Stimulated activated CD4-positive, alpha-beta T cell treated with anti-CD3 and anti-CD28 coated beads, TNF-alpha, amount 100 ng/mL, for 1 hour (primary cell): Measurements from ENCODE around the gene TMEM86A.
A peak's percentile ranks its signal among the peaks of the same experiment; 100 is the strongest.

Experiments
- DNase-seq, 3 donors: peaks; one replicate each; pipeline ENCODE4 v3.0.0-alpha.2; 2020; ENCODE audit warnings: low read depth in 3 of 3, low spot score in 1 of 3

The TMEM86A gene

GRCh38 chr11:18722293-18722637 is 23.7 kb downstream of the TMEM86A start:
- no peak for DNase-seq

DNA sequence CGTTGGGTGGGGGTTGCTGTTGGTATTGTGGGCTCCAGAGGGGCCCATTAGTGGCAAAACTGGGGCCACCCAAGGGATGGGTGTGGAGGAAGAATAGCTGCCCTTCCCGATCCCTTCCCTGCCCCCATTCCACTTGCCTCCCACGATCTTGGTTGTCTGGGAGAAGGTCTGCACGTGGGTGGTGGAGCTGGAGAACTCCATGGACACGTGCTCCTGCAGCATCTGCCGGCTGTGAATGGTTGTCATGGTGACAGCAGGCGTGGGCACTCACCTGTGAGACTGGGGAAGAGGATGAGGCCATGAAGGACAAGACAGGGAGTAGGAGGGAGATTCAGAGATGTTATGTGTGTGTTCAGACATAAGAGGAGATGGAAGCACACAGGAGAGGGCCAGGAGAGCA is 25.4 kb downstream of the TMEM86A start:
- DNase-seq: no peak

DNA sequence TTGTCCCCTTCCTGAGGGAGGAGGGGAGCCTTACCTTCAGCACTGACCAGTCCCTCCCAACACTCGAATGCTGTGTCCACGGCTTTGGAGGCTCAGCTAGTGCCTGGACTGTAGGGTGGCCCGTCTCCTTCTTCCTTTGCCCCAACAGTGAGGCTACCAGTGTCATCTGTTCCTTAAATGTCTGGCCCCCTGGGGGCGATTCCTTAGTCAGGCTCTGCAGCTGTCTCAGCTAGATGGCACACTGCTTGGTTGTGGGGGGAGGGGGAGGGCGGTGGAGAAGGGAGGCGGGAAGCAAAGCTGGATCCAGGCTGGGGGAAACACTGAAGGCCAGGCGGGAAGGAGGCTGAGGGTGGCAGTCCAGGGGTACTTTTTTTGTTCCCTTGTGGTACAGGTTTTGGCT is 27.5 kb downstream of the TMEM86A start, which contains the start of gene IGSF22:
TSS of gene IGSF22 (minus strand) at position 149 of the 400 bp plus-strand sequence. CDS start 1,952 bp downstream, outside the sequence.
- DNase-seq: no peak

GRCh38 chr11:18727479-18728236 is 29.1 kb downstream of the TMEM86A start:
- DNase-seq: peak in 2 of 3 donors; percentile 14 to 29

- DNase-seq: no peak
Observed at GRCh38 chr11:18728658-18729057, 30.1 kb downstream of the TMEM86A start.

DNA sequence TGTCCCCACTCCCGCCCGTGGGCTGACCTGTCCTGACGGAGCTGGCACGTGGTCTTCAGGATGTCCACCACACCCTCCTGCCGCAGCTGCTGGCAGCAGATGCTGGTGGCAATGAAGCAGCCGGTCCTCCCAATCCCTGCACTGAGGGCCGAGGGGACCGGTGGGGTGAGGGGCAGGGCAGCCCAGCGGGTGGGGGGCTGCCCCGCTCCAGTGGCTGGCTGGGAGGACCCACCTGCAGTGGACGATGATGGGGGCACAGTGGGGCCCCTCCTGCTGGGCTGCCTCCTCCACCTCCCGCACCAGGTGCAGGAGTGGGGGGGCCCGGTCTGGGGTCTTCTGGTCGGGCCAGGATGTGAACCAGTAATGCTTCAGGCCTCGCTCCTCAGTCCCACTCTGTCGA is 30.8 kb downstream of the TMEM86A start:
- no peak for DNase-seq

GRCh38 chr11:18730020-18730419 is 31.4 kb downstream of the TMEM86A start:
- no peak for DNase-seq

- no peak for DNase-seq
Observed at GRCh38 chr11:18731441-18731840, 32.9 kb downstream of the TMEM86A start.

DNA sequence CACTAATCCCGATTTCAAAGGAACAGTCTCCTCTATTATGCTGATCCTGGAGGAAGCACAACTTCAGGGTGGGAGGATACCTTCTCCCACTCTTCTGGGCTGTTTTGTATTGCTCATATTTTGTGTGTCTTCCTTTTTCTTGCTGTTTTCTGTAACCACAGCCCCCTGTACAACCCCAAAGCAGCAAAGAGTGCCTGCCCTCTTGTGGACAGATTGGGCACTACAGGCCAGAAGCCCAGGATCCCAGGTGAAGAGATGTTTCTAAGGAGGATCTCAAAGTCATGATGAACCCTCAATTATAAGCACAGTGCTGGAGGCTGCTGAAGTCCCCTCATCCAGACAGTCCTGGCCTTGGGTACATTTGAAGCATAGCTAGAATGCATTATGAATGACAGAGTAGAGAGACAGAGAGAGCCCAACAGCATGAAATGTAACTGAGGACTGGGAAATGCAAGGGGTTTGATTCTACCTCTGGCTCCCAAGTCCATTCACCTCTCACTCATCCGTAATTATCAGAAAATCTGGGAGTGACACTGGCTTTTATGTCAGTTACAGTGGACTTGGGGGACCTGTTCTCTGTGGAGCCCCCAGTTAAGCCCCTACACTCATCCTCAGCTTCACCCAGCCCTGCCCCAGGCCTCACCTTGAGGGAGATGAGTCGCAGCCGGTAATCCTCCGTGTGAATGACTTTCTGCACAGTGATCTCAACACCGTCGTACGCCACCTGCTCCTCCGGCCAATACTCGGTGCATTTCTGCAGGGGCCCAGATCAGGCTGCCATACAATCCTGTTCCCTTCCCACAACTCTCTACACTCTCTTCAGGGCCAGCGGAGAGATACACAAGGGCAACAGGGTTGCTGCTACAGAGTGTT is 33.6 kb downstream of the TMEM86A start:
- DNase-seq: peak in 2 of 3 donors; percentile 50 to 65

DNA sequence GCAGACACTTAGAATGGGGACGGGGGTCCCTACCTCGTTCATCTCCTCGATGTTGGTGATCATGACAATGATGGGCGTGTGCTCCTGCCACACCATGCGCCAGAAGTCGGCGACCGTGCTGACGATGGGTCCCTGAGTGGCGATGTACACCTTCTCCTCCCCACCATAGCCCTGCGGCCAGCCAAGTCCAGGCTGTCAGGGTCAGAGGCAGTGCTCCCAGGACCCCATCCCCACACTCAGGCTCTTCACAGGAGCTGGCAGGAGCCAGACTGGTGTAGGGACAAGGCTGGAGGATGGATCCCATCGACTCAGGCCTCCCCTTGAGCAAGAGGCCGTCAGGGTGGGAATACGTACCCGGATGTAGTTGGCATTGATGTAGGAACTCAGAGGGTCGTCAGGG is 34.6 kb downstream of the TMEM86A start:
- no peak for DNase-seq

DNA sequence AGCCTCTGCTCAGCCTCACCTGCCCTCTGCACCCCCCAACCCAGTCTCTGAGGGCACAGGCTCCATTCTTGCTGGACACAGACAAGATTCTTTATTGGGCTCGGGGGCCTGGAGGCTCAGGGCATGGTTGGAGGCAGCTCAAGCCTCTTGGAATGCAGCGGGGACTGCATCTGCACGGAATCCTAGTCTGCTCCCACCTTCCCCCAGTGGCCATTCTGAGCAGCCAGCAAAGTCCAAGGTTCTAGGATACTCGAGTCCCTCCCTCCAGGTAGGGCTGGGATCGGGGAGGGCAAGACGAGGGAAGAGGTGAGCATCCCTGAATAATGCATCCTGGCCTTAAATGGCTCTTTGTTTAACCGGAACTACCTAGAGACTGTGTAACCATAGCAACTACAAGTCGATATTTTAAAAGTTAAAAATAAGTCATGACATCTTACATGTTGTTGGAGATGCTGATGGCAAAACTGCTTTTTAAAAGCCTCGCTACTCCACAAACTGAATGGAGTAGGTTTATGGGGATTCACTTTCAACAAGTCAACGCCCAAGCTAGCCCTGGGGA is 38.1 kb downstream of the TMEM86A start:
- no peak for DNase-seq

DNA sequence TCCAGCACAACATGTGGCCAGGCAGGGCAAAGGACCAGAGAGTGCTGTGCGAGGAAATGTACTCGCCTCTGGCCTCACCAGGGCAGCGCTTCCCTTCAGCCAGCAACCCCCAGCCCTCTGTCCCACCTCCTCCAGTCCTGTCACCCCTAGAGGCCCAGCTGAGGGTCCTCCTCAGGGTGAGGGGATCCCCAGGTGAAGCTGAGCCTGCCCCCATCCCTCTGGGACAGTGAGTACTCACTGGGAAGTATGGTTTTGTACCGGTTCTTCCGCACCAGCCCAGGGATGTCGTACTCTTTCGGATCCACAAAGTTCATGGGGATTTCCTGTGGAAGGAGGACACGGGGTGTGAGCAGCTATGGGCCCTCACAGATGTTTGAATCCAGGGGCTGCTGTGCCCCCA is 39.1 kb downstream of the TMEM86A start:
- no peak for DNase-seq

DNA sequence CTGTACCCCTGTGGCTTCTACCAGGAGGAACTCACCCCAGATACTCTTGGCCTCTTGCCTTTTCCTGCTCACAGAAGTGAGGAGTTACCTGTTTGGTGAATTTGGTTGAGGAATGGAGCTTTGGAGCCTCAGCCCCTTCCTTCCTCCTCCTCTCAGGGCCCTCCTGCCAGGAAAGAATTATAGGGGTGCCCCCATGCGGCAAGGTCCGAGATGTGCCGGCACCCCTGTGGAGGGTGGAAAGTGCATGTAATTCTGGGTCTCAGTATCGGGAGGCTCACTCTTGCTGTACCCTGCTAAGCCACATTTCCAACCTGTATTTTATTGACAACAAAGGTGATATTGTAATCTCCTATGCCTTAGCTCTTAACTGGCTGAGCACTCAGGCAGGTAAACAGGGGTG is 41.1 kb downstream of the TMEM86A start:
- no peak for DNase-seq

- DNase-seq: no peak
Observed at GRCh38 chr11:18741783-18742182, 43.2 kb downstream of the TMEM86A start.

GRCh38 chr11:18743365-18743764 is 44.8 kb downstream of the TMEM86A start:
- DNase-seq: no peak

DNA sequence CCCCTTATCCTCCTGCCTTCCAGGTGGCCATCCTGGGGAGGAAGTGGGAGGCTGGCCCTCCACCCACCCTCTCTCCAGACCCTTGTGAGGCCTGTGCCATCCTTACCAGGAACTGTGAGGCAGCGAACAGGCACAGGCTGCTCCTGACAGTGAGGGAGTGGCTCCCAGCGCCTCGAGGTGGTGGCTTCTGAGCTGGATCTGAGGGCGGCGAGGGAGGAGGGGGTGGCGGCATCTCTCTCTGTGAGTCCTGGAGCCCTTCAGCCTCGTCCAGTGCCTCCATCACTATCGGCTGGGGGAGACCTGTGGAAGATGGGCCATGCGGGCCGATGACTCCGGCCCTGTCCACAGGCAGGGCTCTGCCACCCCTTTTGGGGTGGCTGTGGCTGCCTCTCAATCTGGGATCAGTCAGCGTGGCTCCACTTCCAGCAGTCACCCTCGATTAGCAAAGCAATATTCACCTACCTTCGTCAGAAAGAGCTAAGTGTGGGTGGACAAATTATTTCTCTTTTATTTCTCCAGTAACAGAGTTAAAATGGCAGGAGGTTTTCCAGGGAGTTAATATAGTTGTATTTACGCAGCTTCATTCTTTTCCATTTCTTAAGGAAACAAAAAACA is 45.4 kb downstream of the TMEM86A start:
- no peak for DNase-seq

DNA sequence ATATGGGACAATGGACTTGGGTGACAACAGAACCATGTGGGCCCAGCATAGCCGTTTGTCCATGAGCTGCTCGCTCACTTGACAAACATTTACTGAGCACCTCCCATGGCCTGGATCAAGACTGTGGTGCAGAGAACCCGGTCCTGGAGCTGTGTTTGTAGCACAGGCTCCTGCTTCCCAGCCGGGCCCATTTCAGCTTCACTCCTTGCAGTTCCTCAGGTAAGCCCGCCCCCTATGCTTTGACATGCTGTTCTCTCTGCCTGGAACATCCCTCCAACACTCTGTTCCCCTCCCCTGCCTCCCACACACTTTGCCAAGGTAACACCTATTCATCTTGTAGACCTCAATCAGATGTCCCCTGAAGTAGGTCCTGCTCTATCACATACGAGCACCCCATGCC is 46.7 kb downstream of the TMEM86A start:
- no peak for DNase-seq

DNA sequence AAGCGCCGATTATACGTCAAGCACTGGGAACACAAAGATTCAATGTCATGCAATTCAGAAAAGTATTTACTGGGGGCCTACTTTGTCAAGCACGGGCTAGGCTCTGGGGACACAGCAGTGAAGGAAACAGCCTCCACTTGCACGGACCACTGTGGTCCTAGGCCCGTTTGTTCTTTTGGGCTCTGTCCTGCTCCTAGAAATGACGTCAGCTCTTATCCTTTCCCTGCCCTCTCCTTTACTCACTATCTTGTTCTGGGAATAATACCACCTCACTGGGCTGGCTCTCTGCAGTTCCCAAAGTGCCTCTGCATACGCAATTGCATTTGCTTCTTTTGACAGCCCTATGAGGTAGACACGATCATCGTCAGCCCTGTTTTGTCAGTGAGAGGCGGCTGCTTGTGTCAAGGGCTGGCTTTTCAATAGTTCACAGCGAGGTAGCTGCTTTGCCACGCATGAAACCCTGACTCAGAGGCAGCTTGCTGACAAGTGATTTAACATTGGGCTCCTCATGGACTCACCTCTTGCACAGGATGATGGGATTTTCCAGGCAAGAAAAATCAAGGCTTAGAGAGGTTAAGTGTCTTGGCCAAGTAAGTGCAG is 50.3 kb downstream of the TMEM86A start:
- DNase-seq: no peak

- no peak for DNase-seq
Observed at GRCh38 chr11:18749681-18750319, 51.2 kb downstream of the TMEM86A start.

GRCh38 chr11:18750944-18751343 is 52.4 kb downstream of the TMEM86A start:
- DNase-seq: no peak

- no peak for DNase-seq
Observed at GRCh38 chr11:18752502-18752901, 53.9 kb downstream of the TMEM86A start.
